NCI-H1417 treated with DMSO at 0.1 percent for 48 hours (cell line): ENCODE results near the gene SAMD5.

ENCODE experiments used
- DNase-seq: peaks from one replicate; lab custom pipeline; 2025; lab: John Stamatoyannopoulos, UW

Gene SAMD5

DNA sequence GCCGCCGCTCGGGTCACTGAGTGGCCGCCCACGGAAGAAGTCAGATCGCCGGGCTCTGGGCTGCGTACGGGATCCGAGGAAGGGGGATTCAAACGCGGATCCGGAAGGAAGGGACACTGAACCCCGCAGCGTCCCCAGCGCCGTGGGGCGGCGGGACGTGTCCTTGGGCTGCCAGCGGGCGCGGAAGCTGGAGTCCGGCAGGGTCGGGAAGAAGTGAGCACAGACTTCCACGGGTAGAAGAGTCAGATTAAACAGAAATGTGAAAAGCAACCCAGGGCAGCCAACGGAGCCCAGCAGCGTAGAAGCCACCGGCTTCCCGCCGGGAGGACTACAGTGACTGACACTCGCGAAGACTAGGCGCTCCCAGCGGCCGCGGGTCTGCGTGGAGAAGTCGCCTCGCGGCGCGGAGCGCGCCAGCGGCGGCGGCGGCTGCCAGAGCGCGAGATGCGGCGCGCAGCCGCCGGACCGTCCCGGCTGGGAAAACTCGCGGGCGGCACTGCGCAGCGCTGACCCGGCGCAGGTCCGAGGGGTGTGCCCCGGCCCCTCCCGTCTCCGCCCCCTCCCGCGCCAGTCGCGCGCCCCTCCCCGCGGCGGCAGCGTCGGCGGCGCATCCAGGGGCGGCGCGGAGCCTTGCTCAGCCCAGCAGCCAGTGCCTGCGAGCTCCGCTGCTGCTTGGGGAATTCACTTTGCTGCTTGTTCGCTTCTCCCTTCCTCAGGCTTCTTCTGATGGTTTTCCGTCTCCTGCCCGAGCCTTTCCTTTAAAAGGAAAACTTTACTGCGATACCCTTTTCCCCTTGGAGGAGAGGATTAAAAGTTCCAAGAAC is at the start of gene SAMD5:
SAMD5 (plus strand) TSS at position 649 of the 824 bp plus-strand sequence. CDS start 239 bp downstream, outside the sequence.
- DNase-seq, result peak; percentile 18

DNA sequence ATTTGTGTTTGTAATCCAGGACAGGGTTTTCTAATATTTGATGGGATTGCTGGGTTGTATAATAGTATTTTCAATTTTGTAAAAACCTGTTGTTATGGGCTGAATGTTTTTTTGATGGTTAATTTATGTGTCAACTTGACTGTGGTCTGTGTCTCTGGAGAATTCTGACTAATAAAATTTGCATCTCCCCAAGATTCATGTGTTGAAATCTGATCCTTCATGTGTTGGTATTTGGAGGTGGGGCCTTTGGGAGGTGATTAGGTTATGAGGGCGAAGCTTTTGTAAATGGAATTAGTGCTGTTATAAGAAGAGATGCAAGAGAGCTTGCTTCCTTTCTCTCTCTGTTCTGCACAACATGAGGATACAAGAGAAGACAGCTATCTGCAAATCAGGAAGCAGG is 48.7 kb upstream of the SAMD5 start:
- no peak for DNase-seq

DNA sequence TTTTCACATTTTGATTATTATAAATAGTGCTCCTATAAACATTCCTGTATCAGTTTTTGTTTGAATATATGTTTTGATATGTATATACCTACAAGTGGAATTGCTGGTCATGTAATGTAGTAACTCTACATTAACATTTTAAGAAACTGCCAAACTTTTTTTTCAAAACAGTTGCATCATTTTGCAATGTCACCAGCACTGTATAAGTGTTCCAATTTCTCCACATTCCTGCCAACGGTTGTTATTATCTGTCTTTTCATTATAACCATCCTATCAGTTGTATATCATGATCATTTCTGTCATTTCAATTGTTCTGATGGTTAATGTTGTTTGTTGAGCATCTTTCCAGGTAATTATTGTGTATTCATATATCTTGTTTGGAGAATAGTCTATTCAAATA is 44.8 kb upstream of the SAMD5 start:
- DNase-seq, result no peak

DNA sequence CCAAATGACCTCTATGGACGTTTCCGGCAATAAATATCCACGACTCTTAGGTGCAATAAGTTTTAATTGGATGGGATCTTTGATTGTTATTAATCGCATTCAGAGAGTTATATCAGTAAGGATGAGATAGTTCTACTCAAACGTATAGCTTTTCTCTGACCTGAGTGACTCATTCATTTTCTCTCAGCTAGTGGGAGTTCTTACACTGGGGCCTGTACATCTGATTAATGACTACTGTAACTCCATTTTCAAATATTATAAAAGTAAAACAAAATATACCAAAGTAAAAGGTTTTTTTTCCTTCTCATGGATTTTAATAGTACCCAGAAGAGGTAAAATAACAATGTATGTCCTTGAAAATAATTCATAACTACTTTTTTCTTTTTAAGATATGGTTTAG is 41.1 kb upstream of the SAMD5 start:
- no peak for DNase-seq

DNA sequence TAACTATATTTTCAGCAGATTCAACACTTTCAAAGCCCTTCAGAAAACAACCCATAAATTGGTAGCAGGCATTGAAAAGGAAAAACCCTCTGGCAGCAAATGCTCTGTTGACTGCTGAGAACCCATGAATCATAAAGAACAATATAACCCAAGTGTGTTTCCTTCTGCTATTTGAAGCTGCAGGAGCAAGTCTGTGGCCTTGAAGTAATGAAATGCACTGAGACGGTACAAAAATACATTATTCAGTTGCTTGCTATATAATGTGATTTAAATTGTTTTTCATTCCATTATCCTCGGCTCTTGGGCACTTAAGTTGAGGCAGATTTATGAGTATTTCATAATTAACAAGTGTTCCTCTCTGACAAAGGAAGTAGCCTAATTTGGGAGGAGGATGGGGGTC is 40.6 kb upstream of the SAMD5 start:
- no peak for DNase-seq

DNA sequence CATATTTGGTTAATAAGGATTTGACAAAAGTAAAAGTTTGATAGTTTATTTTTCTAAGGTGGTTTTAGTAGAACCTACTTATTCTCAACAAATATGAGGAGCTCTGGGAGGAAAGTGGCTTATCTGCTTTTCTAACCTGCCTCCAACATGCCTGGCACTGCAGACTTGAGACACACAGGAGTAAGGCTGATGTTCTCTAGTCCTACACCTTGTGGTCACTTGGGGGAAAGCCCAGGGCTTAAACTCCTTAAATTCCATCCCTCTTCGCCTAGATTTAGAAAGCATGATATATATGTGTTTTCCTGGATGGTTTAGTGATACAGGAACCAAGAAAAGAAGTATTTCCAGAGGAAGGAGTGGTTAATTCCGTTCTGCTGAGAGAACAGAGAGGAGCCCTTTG is 39.9 kb upstream of the SAMD5 start:
- DNase-seq, result no peak

DNA sequence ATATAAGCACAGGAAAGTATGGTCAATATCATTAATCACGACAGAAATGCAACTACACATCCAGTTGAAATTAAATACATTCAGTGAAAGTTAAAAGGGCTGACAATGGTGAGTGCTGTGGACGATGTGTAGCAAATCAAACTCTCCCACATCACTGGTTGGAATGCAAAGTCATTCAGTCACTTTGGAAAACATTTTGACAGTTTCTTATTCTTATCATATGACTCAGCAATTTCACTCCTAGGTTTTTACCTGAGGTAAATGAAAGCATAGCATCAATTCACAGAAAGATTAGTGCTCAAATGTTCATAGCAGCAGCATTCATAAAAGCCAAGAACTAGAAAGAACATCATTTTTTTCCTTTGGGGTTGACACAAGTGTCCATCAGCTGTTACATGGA is 28.6 kb upstream of the SAMD5 start:
- no peak for DNase-seq

DNA sequence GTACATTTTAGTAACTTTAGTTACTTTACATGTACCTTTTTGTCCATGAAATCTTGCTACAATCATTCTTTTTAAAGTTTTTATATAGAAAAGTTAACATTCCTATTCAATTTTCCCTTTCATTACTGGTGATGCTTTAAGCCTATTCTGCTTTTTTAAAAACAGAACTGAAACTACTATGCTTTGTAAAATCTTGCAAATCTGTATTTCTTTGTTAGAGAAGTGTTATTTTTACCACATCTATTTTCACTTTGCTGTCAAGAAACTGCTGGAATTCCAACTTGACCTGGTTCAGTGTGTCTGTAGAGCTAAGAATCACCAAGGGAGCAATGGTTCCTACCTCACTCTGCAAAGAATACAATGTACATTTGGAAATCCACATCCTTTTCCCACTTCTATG is 21.8 kb upstream of the SAMD5 start:
- no peak for DNase-seq

DNA sequence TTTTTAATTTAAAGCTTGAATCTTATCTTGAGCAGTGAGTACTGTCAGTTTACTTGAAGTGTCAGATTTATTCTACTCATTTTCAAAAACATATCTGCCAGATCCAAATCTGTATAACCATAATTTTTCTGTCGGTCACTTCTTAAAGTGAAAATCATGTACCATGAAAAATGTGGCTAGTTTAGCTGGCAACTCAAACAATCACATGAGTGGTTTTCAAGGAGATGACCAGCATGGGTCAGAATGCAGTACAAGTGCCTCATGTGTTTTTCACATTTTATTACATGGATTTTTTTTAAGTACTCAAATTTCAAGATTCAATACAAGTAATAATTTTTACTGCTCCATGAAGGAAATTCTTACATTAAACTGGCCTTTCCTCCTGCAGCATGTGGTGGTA is 11.0 kb upstream of the SAMD5 start:
- DNase-seq, result no peak

DNA sequence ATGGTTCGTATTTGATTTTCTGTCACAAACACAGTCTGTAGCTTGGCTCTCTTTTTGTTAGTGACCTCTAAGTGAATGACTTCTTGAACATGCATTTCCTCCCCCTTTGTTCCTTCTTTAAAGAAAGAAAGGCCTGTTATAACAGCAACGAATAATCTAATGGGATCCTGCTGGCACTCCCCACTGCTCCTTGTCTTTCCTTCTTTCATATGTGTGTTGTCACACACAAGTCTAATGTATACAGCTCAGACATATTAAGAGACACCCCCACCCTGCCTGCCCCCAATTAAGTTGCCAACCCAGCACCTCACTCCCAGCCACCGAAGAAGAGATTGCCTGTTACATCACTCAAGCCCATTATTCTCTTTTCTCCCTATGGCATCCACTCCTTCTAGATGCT is 4.9 kb upstream of the SAMD5 start:
- DNase-seq, result no peak

DNA sequence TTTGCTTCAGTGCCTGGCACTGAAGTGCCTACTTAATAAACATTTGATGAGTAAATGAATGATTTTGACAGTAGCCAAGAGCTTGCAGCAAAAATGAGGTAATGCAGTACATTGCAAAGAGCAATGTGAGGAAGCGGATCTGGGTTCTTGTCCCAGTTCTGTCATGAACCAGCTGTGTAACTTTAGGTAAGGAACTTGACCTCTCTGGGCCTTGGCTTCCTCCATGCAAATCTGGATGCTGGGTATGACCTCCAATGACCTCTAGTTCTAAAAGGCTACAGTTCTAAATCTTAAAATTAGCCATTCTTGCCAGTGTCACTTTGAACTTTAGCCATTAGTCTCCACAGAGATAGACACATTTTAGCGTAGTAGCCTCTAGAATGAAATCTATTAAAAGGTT is 3.6 kb upstream of the SAMD5 start:
- DNase-seq, result no peak

DNA sequence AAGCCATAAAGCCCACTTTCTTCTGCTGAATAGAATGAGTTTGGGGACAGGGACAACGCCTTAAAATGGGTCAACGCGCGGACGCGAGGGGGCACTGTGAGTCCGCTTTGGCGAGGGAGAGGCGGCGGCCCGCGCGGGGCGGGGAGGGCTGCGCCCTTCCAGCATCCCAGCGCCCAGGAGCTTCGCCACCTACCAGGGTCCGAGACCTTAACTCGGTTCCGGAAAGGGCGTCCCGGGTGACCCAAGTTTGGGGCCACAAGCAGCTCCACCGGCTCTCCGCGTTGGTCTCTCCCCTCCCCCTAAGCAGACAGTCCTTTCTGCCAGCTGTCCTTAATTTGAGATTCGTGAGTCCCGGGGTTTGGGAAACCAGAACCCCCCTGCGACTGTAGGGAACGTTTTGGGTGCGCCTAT is 1.8 kb upstream of the SAMD5 start:
- peak; percentile 13 for DNase-seq

DNA sequence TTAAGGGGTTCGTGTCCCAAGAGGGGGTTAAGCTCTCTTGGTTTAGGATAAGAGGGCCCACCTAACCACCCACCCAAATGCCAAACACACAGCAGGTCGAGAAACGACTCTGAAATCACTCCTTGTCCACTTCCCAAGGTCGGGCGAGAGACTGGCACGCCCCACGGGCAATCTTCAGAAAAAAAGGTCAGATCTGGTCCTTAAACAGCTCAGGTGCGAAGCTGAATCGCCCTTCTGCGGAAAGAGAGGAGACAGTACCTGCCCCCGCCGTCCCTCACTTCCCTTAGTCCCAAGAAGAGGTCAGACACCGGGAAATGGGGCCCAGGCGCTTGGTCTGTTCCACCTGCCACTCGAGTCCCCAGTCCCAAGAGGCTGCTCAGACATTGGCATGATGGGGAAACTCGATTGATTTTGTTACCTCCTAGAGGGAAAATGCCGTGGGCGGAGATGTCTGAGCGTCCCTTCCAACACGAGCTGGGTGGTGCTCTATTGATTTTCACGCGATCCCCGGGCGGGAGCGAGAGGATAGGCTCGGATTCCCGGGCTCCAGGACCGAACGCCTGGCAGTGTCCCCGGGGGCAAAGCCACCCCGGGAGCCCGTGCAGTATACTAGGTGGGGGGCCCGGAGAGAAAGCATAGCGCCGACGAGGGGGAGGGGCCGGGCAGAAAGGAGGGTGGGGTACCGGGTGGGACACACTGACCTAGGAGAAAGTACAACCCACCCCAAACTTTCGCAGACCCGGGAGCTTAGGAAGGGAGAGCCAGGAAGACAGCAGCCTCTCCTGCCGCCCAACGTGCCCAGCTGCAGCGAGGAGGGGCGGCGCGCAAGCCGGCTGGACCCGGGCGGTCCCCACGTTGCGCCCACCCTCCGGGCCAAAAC is 1.1 kb upstream of the SAMD5 start:
- peak; percentile 22 for DNase-seq

DNA sequence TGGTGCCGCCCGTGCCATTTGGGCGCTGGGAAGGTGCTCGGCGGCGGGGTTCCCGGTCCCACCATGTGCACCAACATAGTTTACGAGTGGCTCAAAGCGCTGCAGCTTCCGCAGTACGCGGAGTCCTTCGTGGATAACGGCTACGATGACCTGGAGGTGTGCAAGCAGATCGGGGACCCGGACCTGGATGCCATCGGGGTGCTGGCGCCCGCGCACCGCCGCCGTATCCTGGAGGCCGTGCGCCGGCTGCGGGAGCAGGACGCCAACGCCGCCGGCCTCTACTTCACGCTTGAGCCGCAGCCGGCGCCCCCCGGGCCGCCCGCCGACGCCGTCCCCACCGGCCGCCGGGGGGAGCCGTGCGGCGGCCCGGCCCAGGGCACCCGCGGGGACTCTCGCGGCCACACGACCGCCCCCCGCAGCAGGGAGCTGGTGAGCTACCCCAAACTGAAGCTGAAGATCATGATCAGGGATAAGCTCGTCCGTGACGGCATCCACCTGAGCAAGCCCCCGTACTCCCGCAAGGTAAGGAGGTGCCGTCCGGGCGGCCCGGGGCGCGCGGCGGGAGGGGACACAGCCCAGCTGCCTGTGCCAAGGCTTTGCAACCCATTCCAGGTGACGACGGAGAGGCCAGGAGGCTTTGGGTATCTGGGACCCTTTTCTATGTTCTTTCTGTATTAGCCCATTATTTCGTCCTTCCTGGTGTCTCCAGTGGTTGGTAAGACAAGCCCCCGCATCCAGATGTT is 547 bp downstream of the SAMD5 start:
- no peak for DNase-seq

DNA sequence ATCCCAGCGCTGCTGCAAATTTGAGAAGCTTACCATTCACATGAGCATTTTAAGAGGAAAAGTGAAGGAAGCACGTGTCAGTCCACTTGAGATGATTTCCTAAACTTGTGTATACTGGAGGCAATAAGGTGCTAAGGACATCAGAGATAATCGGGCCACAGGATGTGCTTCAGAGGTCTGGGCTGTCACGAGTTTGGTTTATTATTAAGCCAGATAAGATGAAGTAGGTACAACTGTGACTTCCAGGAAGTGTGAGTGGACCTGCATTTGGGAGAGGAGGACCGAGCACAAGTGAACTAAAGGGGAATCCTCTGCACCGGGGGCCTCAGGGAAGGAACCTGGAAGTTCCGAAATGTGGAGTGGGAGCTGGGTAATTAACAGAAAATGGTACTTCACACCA is 1.4 kb downstream of the SAMD5 start:
- no peak for DNase-seq

DNA sequence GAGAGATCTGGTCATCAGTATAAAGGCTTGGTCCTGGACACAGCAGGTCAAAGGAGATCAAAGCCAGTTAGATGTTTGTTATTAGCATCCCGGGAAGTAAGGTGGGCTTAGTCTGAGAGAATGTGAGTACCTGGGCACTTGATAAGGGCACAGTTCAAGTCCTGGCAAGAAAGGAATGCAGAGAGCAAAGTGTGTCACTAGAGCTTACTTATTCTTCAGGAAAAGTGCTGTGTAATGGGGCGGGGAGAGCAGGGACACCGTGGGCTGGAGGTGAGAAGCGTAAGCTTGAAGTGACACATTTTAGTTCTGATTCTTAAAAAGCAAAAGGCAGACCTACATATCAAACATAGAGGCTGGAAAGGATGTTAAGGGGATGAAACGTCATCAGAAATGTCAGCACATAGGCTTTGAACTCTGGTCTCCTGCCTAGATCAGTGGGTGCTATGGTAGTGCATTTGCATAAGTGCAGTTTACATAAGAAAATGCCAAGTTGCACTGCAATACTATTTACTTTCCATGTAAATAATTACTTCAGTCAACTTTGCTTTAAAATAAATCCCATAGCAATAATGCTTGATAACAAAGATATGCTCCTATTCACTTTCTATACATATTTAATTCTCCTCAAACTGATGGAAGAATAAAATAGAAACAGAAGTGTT is 2.6 kb downstream of the SAMD5 start:
- DNase-seq, result no peak

DNA sequence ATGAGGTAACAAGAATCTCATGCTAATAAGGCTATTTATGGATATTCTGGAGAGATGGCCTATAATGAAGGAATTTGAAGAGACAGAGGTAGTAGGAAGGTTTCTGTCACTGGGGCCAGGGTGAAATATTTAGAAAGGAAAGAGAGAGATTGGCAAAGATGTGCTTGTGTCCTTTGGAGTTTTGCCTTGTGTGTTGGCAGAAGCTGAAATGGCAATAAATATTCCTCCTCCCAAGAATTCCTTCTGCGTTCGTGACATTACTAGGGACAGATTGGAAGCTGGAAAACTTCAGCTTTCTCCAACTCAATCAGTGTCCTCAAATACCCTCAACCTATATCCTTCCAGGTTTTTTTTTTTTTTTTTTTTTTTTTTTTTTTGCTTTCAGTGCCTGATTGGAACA is 6.3 kb downstream of the SAMD5 start:
- DNase-seq, result no peak

DNA sequence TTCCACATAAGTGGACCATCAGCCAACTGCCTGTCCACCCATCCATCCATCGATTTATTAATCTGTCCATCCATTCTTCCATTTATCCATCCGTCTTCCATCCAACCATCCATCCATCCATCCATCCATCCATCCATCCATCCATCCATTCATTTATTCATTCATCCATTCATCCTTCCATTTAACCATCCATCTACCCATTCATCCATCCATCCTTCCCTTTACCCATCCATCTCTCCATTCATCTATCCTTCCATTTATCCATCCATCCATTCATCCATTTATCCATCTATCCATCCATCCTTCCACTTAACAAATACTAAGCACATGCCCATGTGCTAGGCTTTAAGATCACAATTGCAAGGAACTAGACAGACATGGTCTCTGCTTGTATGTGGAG is 6.8 kb downstream of the SAMD5 start:
- DNase-seq, result no peak

DNA sequence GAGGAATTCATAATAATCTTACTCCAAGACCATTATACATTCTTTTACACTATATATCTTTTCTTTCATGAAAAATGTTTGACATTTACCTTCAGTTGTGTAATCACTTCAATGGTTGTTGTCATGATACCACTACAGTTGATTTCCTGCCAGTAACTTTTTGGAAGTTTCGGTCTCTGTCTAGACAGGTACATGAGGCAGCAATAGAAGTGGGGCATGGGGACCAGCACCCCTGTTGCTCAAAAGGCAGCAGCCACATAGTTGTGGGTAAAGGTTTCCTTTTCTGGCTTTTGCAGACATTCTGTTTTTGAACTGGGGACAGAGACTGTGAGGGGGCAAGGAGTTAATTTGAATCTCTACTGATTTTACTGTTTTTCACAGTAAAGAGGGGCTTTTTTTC is 14.1 kb downstream of the SAMD5 start:
- no peak for DNase-seq

DNA sequence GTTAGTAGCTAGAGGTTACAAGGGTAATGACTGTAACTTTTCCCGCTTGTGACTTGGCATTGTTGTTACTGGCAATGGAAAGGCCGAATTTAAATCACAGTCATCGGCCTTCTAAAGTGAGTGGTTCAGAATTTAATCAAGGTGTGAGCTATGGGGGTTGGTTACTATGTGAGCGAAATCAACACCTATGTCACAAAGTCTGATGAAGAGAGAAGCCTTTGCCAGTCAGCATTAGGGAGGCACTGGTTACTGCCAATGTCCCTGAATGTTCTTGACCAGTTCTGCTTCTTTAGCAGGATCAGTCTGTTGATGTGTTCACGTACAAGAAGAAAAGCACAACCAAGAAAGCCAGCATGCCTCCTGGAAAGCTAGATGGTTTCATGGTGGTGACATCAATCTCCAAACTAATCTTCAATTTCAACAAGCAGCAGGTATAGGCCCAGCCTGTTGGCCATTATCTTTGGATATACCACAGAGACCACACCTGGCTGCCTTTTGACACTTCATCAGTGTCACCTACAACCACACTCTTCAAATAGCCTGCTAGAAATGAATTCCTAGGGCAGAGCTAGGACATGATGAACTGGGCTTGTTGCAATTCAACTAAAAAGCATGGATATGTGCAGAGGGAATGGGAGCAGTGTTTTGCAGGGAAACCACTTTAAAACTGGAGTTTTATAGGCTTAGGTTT is 17.2 kb downstream of the SAMD5 start:
- DNase-seq, result no peak

DNA sequence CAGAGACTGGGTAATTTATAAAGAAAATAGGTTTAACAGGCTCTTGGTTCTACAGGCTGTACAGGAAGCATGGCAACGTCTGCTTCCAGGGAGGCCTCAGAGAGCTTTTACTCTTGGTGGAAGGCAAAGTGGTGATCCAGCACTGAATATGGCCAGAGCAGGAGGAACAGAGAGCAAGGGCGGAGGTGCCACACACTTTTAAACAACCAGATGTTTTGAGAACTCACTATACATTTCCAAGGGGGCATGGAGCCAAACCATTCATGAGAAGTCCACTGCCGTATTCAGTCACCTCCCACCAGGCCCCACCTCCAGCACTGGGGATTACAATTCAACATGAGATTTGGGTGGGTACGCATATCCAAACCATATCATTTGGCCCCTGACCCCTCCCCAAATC is 18.7 kb downstream of the SAMD5 start:
- no peak for DNase-seq
